ENCODE data around the gene CLTA. TPM values are rescaled to one million over a fixed set of nuclear protein-coding genes. Genes with fewer than 3 reads are reported as not detected.

The CLTA gene
- total RNA-seq, 1 donor from 2014 or later, result 199 TPM

DNA sequence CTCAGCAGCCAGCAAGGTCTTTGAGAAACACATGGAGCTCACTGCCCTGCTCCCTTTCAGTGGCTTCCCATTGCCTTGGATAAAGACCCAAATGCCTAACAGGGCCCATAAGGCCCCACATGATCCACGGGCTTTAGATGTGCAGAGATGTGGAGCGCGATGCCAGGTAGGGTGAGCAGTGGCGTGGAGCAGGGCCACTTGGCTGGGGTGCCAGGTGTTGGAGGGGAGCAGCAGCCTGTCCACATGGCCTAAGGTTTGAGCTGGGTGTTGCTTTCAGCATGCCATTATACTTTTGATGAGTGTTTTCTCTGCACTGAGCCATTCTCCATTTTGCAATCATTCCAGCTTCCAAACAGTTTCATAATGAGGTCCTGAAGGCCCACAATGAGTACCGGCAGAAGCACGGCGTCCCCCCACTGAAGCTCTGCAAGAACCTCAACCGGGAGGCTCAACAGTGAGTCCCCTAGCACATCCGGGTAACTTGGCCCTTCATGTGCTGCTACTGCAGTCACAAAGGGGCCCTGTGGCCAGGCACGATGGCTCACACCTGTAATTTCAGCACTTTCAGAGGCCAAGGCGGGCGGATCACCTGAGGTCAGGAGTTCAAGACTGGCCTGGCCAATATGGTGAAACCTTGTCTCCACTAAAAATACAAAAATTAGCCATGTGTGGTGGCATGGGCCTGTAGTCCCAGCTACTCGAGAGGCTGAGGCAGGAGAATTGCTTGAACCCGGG, 43.1 kb upstream of the CLTA start:
- no peaks in the 10 kb centered on the region for H3K36me3 ChIP-seq
- H3K4me1 ChIP-seq, result peaks cover 49% of the 10 kb centered on the region
- TF ChIP-seq POLR2A (IDR thresholded peaks at IDR 0.05) (no peak), POLR2AphosphoS5 (IDR thresholded peaks at IDR 0.05; ENCODE audit: insufficient read depth in 1 of 2, low read depth in 1 of 2) (no peak)
- TF ChIP-seq, protein P1, sequence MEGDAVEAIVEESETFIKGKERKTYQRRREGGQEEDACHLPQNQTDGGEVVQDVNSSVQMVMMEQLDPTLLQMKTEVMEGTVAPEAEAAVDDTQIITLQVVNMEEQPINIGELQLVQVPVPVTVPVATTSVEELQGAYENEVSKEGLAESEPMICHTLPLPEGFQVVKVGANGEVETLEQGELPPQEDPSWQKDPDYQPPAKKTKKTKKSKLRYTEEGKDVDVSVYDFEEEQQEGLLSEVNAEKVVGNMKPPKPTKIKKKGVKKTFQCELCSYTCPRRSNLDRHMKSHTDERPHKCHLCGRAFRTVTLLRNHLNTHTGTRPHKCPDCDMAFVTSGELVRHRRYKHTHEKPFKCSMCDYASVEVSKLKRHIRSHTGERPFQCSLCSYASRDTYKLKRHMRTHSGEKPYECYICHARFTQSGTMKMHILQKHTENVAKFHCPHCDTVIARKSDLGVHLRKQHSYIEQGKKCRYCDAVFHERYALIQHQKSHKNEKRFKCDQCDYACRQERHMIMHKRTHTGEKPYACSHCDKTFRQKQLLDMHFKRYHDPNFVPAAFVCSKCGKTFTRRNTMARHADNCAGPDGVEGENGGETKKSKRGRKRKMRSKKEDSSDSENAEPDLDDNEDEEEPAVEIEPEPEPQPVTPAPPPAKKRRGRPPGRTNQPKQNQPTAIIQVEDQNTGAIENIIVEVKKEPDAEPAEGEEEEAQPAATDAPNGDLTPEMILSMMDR (IDR thresholded peaks at IDR 0.05), result no peak
- DNase-seq (ENCODE audit: extremely low spot score in 2 of 2), result no peak
- H3K27ac ChIP-seq, result peak overlapping the region; percentile 83
- H3K4me3 ChIP-seq, result no peak overlapping the region
- intact Hi-C loops (cut with DNase I), result no loop called here
- H3K27me3 ChIP-seq, result no peaks in the 10 kb centered on the region
- no peaks in the 10 kb centered on the region for H3K9me3 ChIP-seq

DNA sequence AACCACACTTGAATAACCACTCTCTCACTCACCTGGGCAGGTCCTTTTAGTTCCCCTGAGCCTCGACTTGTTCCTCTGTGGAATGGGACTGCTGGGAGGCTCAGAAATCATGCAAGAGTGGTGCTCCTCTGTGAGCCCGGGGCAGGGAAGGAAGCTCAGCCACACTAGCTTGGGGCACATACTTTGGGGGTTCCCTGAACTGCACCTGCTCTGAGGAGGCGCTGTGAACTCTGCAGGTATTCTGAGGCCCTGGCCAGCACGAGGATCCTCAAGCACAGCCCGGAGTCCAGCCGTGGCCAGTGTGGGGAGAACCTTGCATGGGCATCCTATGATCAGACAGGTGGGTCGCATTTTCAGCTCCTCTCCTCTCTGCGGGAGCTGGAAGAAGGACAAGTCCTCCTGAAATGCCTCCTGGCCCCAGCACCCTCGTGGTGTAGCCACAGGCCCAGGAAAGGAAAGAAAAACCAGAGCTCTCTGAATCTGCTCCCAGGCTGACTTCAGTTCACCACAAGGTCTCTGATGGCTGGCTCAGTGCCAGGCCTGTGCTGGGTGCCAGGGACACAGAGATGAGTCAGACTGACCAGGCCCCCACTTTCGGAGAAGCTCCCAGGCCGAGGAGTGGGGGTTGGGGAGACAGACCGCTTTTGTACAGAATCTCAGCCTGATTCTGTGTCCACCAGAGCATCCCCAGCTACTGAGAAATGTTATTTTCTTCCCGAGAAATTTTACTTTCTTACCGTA, 42.2 kb upstream of the CLTA start:
- Histone ChIP-seq H3K4me3 (no peak overlapping the region), H3K4me1 (peaks cover 40% of the 10 kb centered on the region), H3K27me3 (no peaks in the 10 kb centered on the region), H3K36me3 (no peaks in the 10 kb centered on the region), H3K9me3 (no peaks in the 10 kb centered on the region), H3K27ac (peak overlapping the region; percentile 83)
- peak; percentile 85 to 87 for TF ChIP-seq POLR2AphosphoS5 (IDR thresholded peaks at IDR 0.05; ENCODE audit: insufficient read depth in 1 of 2, low read depth in 1 of 2)
- TF ChIP-seq POLR2A (IDR thresholded peaks at IDR 0.05), result no peak
- TF ChIP-seq, protein P1 (IDR thresholded peaks at IDR 0.05), result no peak
- intact Hi-C loops (cut with DNase I), result no loop called here
- DNase-seq (ENCODE audit: extremely low spot score in 2 of 2), result peak in 1 of 2 donors; percentile 98

DNA sequence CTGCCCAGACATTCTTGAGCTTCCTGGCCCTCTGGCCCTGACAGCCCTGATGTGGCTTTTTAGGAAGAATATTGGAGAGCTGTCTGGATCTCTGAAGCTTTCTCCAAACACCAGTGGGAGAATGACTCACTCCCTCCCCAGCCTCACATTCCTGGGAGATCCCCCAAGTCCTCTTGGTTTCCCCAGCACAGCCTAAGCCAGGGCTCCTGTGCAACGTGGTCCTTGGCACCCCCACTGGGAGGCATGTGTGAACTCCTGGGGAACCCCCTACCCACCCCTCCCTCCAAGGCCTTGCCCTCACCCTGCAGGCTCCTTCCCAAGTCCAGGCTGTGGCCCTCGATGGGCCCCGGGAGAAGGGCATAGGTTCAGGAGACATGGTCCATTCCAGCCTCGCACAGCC, 41.5 kb upstream of the CLTA start:
- no peak overlapping the region for H3K4me3 ChIP-seq
- peak overlapping the region; percentile 83 for H3K27ac ChIP-seq
- no peaks in the 10 kb centered on the region for H3K36me3 ChIP-seq
- TF ChIP-seq POLR2AphosphoS5 (IDR thresholded peaks at IDR 0.05; ENCODE audit: insufficient read depth in 1 of 2, low read depth in 1 of 2) (no peak), POLR2A (IDR thresholded peaks at IDR 0.05) (no peak)
- TF ChIP-seq, protein P1 (IDR thresholded peaks at IDR 0.05), result no peak
- intact Hi-C loops (cut with DNase I), result no loop called here
- H3K4me1 ChIP-seq, result peaks cover 36% of the 10 kb centered on the region
- DNase-seq (ENCODE audit: extremely low spot score in 2 of 2), result no peak
- no peaks in the 10 kb centered on the region for H3K9me3 ChIP-seq
- no peaks in the 10 kb centered on the region for H3K27me3 ChIP-seq

DNA sequence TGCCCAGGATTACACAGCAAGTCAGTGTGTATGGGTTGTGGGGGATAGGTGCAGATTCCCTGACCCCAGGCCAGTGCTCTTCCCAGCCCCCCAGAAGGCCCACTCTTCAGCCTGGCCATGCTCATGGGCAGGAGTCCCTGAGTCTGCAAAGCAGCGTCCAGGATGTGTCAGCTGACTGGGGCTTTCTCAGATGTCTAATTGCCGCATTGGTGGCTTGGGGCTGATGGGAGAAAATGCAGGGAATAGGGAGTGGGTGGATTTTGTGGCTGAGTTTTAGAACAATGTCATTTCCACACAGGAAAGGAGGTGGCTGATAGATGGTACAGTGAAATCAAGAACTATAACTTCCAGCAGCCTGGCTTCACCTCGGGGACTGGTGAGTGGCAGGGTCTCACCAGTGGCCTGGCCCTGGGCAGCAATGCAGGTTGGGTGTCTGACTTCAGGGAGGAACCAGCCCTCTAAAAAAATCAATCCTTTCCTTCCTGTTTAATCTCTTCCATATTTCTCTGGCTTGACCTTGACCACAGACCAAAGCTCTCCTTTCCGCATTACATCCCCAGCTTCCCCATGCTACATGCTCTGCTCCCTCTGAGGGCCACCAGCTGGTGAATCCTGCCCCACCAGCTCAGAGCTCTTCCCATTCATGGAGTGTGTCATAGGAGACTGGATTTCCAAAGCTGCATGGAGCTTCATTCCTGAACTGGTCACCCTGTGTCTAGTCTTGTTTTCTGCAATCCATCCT, 40.0 kb upstream of the CLTA start:
- no peak for DNase-seq (ENCODE audit: extremely low spot score in 2 of 2)
- H3K9me3 ChIP-seq, result no peaks in the 10 kb centered on the region
- H3K27me3 ChIP-seq, result no peaks in the 10 kb centered on the region
- TF ChIP-seq, protein P1 (IDR thresholded peaks at IDR 0.05), result no peak
- TF ChIP-seq POLR2A (IDR thresholded peaks at IDR 0.05) (no peak), POLR2AphosphoS5 (IDR thresholded peaks at IDR 0.05; ENCODE audit: insufficient read depth in 1 of 2, low read depth in 1 of 2) (no peak)
- H3K27ac ChIP-seq, result peak overlapping the region; percentile 83
- peaks cover 35% of the 10 kb centered on the region for H3K4me1 ChIP-seq
- H3K4me3 ChIP-seq, result no peak overlapping the region
- no peaks in the 10 kb centered on the region for H3K36me3 ChIP-seq
- intact Hi-C loops (cut with DNase I), result no loop called here
